Measurements from ENCODE around the gene ABLIM2.

- TF ChIP-seq POLR2AphosphoS5 (IDR thresholded peaks at IDR 0.05; ENCODE audit: low read depth), result no peak
- no peak for TF ChIP-seq CTCF (conservative IDR thresholded peaks at IDR 0.05; ENCODE audit: low read depth in 2 of 2)
- no peak for TF ChIP-seq EZH2phosphoT487 (IDR thresholded peaks at IDR 0.05; ENCODE audit: unreplicated experiment)
- no peak for TF ChIP-seq CREB1 (CRISPR knock-in tag; IDR thresholded peaks at IDR 0.05; ENCODE audit: low read depth)
- no peak for TF ChIP-seq EZH2 (IDR thresholded peaks at IDR 0.05; ENCODE audit: low read depth, unreplicated experiment)
- TF ChIP-seq ETS1 (IDR thresholded peaks at IDR 0.05), result no peak
- TF ChIP-seq, protein P1, sequence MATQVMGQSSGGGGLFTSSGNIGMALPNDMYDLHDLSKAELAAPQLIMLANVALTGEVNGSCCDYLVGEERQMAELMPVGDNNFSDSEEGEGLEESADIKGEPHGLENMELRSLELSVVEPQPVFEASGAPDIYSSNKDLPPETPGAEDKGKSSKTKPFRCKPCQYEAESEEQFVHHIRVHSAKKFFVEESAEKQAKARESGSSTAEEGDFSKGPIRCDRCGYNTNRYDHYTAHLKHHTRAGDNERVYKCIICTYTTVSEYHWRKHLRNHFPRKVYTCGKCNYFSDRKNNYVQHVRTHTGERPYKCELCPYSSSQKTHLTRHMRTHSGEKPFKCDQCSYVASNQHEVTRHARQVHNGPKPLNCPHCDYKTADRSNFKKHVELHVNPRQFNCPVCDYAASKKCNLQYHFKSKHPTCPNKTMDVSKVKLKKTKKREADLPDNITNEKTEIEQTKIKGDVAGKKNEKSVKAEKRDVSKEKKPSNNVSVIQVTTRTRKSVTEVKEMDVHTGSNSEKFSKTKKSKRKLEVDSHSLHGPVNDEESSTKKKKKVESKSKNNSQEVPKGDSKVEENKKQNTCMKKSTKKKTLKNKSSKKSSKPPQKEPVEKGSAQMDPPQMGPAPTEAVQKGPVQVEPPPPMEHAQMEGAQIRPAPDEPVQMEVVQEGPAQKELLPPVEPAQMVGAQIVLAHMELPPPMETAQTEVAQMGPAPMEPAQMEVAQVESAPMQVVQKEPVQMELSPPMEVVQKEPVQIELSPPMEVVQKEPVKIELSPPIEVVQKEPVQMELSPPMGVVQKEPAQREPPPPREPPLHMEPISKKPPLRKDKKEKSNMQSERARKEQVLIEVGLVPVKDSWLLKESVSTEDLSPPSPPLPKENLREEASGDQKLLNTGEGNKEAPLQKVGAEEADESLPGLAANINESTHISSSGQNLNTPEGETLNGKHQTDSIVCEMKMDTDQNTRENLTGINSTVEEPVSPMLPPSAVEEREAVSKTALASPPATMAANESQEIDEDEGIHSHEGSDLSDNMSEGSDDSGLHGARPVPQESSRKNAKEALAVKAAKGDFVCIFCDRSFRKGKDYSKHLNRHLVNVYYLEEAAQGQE (IDR thresholded peaks at IDR 0.05; ENCODE audit: unreplicated experiment), result no peak
Observed at GRCh38 chr4:8098506-8098905, 60.1 kb downstream of the ABLIM2 start.
